Stomach (tissue), 9 donors: ENCODE data around the gene PTGDS. TPM values are rescaled to one million over a fixed set of nuclear protein-coding genes. Genes with fewer than 3 reads are reported as not detected.

Experiments
- DNase-seq, 2 donors: peaks; one replicate each; pipeline versions ENCODE4 v3.0.0 to v3.0.0-alpha.2; 2013 to 2019
- H3K27ac ChIP-seq, 5 donors: fragments of 200-600 bp in 4 of 5; sonication (generic) in 4 of 5; one replicate each; pipeline ENCODE4 v1.5.1; 2013 to 2019; ENCODE audit warnings: mild to moderate bottlenecking in 1 of 5, moderate library complexity in 1 of 5
- H3K27me3 ChIP-seq, 3 donors: fragments of 200-600 bp; sonication (generic); one replicate each; pipeline ENCODE4 v1.5.1; 2017 to 2019; ENCODE audit warnings: mixed run types in 1 of 3
- H3K36me3 ChIP-seq, 4 donors: fragments of 200-600 bp; sonication (generic); 1 replicate in 3 of 4; 2 replicates in 1 of 4; pipeline ENCODE4 v1.5.1; 2016 to 2019
- H3K4me1 ChIP-seq, 4 donors: fragments of 200-600 bp; sonication (generic); one replicate each; pipeline ENCODE4 v1.5.1; 2016 to 2019
- H3K4me3 ChIP-seq, 4 donors: fragments of 200-600 bp; sonication (generic) in 3 of 4; one replicate each; pipeline ENCODE4 v1.5.1; 2016 to 2019; ENCODE audit warnings: mild to moderate bottlenecking in 1 of 4
- H3K9me3 ChIP-seq, 4 donors: fragments of 200-600 bp; sonication (generic); one replicate each; pipeline ENCODE4 v1.5.1; 2016 to 2019
- EP300 ChIP-seq: sonication (generic); formaldehyde crosslinking; IDR thresholded peaks from one replicate; pipeline ENCODE4 v1.6.1; 2017; ENCODE audit warnings: antibody characterized with exemption
- POLR2A ChIP-seq, 4 donors: fragments of 450-650 bp; IDR thresholded peaks; one replicate each; pipeline ENCODE4 v1.6.1; 2016; ENCODE audit warnings: antibody characterized with exemption in 4 of 4, control low read depth in 2 of 4, mild to moderate bottlenecking in 1 of 4, moderate library complexity in 1 of 4
- POLR2AphosphoS5 ChIP-seq, 3 donors: sonication (generic); formaldehyde crosslinking; IDR thresholded peaks; one replicate each; pipeline ENCODE4 v1.6.1; 2016; ENCODE audit warnings: antibody characterized with exemption in 3 of 3
- WGBS, 5 donors: extraction: QIAGEN DNeasy Blood & Tissue Kit in 3 of 5; methylation state at CpG; one replicate each; pipeline versions ENCODE4 v1.1.5 to v1.1.7; 2013 to 2018; 5-methylcytosine and 5-hydroxymethylcytosine counted together
- intact Hi-C: fragments of 100-400 bp; cut with DNase I; formaldehyde crosslinking; loops from one replicate; pipeline ENCODE4 v1.15.1; 2023; ENCODE audit warnings: low total_unique reads
- polyA plus RNA-seq, 3 donors: library from polyadenylated mRNA; stranded (reverse); fragments of 200-250 nt; gene quantifications; one replicate each; pipeline ENCODE4 v1.2.3, GENCODE V29; 2013
- total RNA-seq, 5 donors: library from RNA; depleted of rRNA; stranded (reverse); fragments of >200 nt; gene quantifications; one replicate each; pipeline versions ENCODE4 v1.1.0 to v1.2.3, GENCODE V29; 2014 to 2016
- TF ChIP-seq, protein P1 (sequence below), 7 experiments: fragments of 450-650 bp in 4 of 7; fragments of 200-600 bp in 3 of 7; sonication (generic) in 3 of 7; IDR thresholded peaks; one replicate each; pipeline ENCODE4 v1.5.1; 2016 to 2019; ENCODE audit warnings: antibody characterized with exemption in 7 of 7, control low read depth in 2 of 7, mild to moderate bottlenecking in 1 of 7
- donor health status: healthy with polysubstance abuse.
- donor health status: Bipolar disorder and iron deficiency.
- donor health status: healthy.

Gene PTGDS
- total and polyA plus RNA-seq, 8 donors, result 2.3 to 64.4 (median 30.6) TPM

DNA sequence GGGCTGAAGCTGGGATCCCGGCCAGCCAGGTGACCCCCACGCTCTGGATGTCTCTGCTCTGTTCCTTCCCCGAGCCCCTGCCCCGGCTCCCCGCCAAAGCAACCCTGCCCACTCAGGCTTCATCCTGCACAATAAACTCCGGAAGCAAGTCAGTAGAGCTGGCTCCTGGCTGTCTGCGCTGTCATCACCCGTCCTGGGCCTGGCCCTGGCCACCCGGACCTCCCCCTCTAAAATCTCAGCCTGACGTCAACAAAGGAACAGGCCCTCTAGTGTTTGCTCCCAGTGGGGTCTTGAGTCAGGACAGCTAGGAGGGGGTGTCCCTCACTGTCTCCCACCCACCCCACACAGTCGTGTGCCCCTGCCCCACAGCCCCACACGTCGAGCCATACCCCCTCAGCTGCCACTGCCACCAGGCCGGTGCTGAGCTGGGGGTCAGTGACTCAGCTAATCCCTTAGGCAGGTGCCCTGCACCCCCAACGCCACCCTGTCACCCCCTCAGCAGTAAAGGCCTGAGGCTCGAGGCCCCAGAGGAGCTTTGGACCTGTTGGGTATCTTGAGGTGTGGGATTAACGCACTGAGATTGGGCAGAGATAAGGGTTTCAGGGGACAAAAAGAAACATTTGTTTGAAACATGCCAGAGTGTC is 4.4 kb downstream of the PTGDS start:
- no peaks in the 10 kb centered on the region for H3K36me3 ChIP-seq
- no peak overlapping the region for H3K4me3 ChIP-seq
- TF ChIP-seq EP300 (no peak), POLR2A (IDR thresholded peaks at IDR 0.05) (no peak), POLR2AphosphoS5 (IDR thresholded peaks at IDR 0.05) (no peak)
- TF ChIP-seq, protein P1, sequence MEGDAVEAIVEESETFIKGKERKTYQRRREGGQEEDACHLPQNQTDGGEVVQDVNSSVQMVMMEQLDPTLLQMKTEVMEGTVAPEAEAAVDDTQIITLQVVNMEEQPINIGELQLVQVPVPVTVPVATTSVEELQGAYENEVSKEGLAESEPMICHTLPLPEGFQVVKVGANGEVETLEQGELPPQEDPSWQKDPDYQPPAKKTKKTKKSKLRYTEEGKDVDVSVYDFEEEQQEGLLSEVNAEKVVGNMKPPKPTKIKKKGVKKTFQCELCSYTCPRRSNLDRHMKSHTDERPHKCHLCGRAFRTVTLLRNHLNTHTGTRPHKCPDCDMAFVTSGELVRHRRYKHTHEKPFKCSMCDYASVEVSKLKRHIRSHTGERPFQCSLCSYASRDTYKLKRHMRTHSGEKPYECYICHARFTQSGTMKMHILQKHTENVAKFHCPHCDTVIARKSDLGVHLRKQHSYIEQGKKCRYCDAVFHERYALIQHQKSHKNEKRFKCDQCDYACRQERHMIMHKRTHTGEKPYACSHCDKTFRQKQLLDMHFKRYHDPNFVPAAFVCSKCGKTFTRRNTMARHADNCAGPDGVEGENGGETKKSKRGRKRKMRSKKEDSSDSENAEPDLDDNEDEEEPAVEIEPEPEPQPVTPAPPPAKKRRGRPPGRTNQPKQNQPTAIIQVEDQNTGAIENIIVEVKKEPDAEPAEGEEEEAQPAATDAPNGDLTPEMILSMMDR (IDR thresholded peaks at IDR 0.05), result no peak
- H3K4me1 ChIP-seq, result peaks cover 15 to 30% (median 30%) of the 10 kb centered on the region in 4 donors
- H3K27ac ChIP-seq, result peak overlapping the region in 4 of 5 donors; percentile 7 to 51 (median 14)
- H3K9me3 ChIP-seq, result no peaks in the 10 kb centered on the region
- H3K27me3 ChIP-seq, result peaks cover 12 to 69% (median 34%) of the 10 kb centered on the region in 3 donors
- intact Hi-C loops, result no loop called here
- DNase-seq, result no peak
- 67 to 84% (median 70%) methylated on average over 13 to 17 of the region's 17 CpGs for WGBS, 5 donors

DNA sequence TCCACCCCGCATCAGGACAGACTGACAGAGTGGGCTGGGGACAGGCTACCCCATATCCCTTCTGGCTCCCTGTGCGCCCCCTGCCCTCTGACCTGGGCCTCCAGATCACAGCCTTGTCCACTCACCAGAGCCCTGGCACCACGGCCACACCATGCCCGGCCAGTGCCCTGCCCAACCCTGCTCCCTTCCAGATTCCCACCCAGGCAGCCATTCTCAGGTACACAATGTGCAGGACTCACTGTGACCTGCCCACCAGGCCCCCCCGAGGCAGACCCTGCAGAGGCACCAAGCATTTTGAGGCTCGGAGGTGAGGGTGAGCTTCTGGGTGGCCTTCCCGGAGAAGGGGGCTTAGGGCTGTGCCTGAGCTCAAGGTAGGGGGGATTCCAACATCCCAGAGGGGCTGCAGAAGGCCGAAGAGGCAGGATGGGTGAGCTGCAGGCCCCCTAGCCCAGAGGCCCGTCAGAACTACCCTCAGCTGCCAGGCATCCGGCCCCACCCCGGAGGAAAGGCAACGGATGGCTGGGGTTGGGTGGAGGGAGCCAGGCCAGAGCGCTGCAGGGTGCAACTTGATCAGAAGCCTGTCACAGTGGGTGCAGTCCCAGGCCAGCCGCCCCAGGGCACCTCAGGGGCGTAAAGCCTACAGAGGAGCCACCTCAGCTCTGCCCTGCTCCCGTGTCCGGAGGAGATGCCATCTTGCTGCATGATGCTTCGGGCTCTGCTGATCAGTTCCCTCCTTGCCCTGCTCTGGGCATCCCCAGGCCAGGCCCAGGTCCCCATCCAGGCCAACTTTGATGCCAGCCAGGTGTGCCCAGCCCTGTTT is 5.1 kb downstream of the PTGDS start, which contains the start of gene LCNL1:
Gene LCNL1, plus strand, starts transcription at position 762 of the 820 bp plus-strand sequence. CDS start 594 bp downstream, outside the sequence.
- H3K27ac ChIP-seq, result peak within 1 kb of the TSS in 2 of 5 donors; percentile 7 to 51
- H3K27me3 ChIP-seq, result peaks cover 12 to 75% (median 34%) of the 10 kb centered on the region in 3 donors
- TF ChIP-seq, protein P1 (IDR thresholded peaks at IDR 0.05), result no peak
- TF ChIP-seq POLR2AphosphoS5 (IDR thresholded peaks at IDR 0.05) (no peak), POLR2A (IDR thresholded peaks at IDR 0.05) (no peak), EP300 (no peak)
- intact Hi-C loops, result no loop called here
- WGBS, 5 donors, result 71 to 78% (median 75%) methylated on average over 17 to 18 of the region's 18 CpGs
- H3K36me3 ChIP-seq, result no peaks in the 10 kb centered on the region
- peaks cover 13 to 30% (median 24%) of the 10 kb centered on the region in 4 donors for H3K4me1 ChIP-seq
- no peaks in the 10 kb centered on the region for H3K9me3 ChIP-seq
- no peak for DNase-seq
- no peak within 1 kb of the TSS for H3K4me3 ChIP-seq

DNA sequence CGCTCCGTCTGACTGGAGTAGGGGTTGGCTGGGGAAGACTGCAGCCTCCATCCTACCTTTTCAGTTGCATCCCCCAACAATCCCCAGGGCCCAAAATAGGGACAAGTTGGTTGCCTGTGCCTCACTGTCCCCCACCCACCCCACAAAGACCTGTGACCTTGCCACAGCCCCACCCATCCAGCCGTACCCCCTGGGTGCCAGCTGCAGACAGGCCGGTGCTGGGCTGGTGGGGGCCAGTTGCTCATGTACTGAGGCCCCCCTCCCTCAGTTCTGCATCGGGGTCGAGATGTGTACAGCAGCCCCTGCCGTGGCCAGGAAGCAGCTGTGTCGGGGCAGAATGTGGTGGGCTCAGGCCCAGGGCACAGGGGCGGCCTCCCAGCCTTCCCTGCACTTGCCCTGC is 5.9 kb downstream of the PTGDS start:
- H3K4me1 ChIP-seq, result peaks cover 6 to 23% (median 17%) of the 10 kb centered on the region in 4 donors
- TF ChIP-seq EP300, result no peak
- TF ChIP-seq, protein P1 (IDR thresholded peaks at IDR 0.05), result no peak
- intact Hi-C loops, result no loop called here
- H3K36me3 ChIP-seq, result no peaks in the 10 kb centered on the region
- H3K9me3 ChIP-seq, result no peaks in the 10 kb centered on the region
- no peak for DNase-seq
- H3K27ac ChIP-seq, result no peak overlapping the region
- peaks cover 12 to 72% (median 28%) of the 10 kb centered on the region in 3 donors for H3K27me3 ChIP-seq
- no peak overlapping the region for H3K4me3 ChIP-seq
- 80 to 89% (median 81%) methylated on average over 7 to 9 of the region's 9 CpGs for WGBS, 5 donors

DNA sequence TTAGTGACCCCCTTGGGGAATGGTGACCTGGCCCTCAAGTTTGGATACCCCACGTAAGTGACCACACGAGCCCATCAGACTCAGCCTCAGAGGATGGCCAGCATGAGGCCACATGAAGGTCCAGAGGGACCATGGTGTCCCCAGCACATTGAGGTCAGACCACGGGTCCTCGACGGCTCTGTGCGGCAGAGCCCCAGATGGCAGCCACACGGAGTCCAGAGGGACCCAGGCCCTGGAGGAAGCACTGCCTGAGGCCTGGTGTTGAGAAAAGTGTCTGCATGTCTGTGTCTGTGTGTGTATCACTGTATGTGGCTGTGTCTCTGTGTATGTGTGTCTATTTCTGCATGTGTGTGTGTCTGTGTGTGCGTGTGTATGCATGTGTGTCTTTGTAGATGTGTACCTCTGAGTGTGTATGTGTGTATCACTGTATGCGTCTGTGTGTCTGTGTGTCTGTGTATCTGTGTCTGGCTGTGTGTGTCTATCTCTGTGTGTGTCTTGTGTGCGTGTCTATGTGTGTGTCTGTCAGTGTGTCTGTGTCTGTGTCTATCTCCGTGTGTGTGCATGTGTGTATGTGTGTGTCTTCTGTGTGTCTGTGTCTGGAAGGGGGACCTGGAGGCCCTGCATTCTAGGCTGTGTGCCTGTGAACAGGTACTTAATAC is 6.5 kb downstream of the PTGDS start:
- no peaks in the 10 kb centered on the region for H3K36me3 ChIP-seq
- peaks cover 12 to 69% (median 28%) of the 10 kb centered on the region in 3 donors for H3K27me3 ChIP-seq
- DNase-seq, result no peak
- intact Hi-C loops, result no loop called here
- H3K27ac ChIP-seq, result no peak overlapping the region
- no peaks in the 10 kb centered on the region for H3K9me3 ChIP-seq
- no peak overlapping the region for H3K4me3 ChIP-seq
- H3K4me1 ChIP-seq, result peaks cover 4 to 18% (median 13%) of the 10 kb centered on the region in 4 donors
- WGBS, 5 donors, result 79 to 92% (median 86%) methylated on average over 7 to 11 of the region's 11 CpGs
- no peak for TF ChIP-seq POLR2AphosphoS5 (IDR thresholded peaks at IDR 0.05)
- no peak for TF ChIP-seq EP300
- TF ChIP-seq, protein P1 (IDR thresholded peaks at IDR 0.05), result no peak
- TF ChIP-seq POLR2A (IDR thresholded peaks at IDR 0.05), result no peak
